Medulla oblongata (tissue), 1 donor: ENCODE measurements around the gene ST8SIA6.
"Not testable (repeated sequence)": the region's sequence is repeated elsewhere in the genome, so short reads cannot be mapped to it uniquely, and the experiment has no call there.

Experiments
- DNase-seq: peaks from one replicate; pipeline ENCODE4 v3.0.0-alpha.2; 2015; ENCODE audit errors: extremely low spot score

The ST8SIA6 gene

GRCh38 chr10:17457083-17457482, 2.7 kb upstream of the ST8SIA6 start:
- no peak for DNase-seq

GRCh38 chr10:17456032-17456548, 1.7 kb upstream of the ST8SIA6 start:
- DNase-seq = no peak

GRCh38 chr10:17455015-17455520, 673 bp upstream of the ST8SIA6 start:
- no peak for DNase-seq

GRCh38 chr10:17453373-17454091, 863 bp downstream of the ST8SIA6 start:
- no peak for DNase-seq

GRCh38 chr10:17453035-17453372, 1.4 kb downstream of the ST8SIA6 start:
- DNase-seq = no peak

- DNase-seq = no peak
Measured at GRCh38 chr10:17452060-17452841, 2.1 kb downstream of the ST8SIA6 start.

GRCh38 chr10:17450024-17450423, 4.4 kb downstream of the ST8SIA6 start:
- no peak for DNase-seq

GRCh38 chr10:17445400-17445998, 8.9 kb downstream of the ST8SIA6 start:
- DNase-seq = no peak

GRCh38 chr10:17444388-17444714, 10.0 kb downstream of the ST8SIA6 start:
- no peak for DNase-seq

- DNase-seq = no peak
Measured at GRCh38 chr10:17443707-17444387, 10.5 kb downstream of the ST8SIA6 start.

GRCh38 chr10:17438583-17438982, 15.8 kb downstream of the ST8SIA6 start:
- no peak for DNase-seq

- DNase-seq = not testable (repeated sequence)
Measured at GRCh38 chr10:17436578-17436977, 17.8 kb downstream of the ST8SIA6 start.

GRCh38 chr10:17435953-17436352, 18.4 kb downstream of the ST8SIA6 start:
- DNase-seq = no peak

GRCh38 chr10:17435187-17435586, 19.2 kb downstream of the ST8SIA6 start:
- no peak for DNase-seq

- no peak for DNase-seq
Measured at GRCh38 chr10:17432723-17433122, 21.7 kb downstream of the ST8SIA6 start.

- no peak for DNase-seq
Measured at GRCh38 chr10:17431871-17432311, 22.5 kb downstream of the ST8SIA6 start.

GRCh38 chr10:17430647-17431355, 23.6 kb downstream of the ST8SIA6 start:
- peak; percentile 74 for DNase-seq

GRCh38 chr10:17429490-17429889, 24.9 kb downstream of the ST8SIA6 start:
- DNase-seq = no peak

GRCh38 chr10:17428351-17429097, 25.9 kb downstream of the ST8SIA6 start:
- DNase-seq = no peak

- no peak for DNase-seq
Measured at GRCh38 chr10:17427666-17428350, 26.6 kb downstream of the ST8SIA6 start.
